Stimulated activated CD4-positive, alpha-beta T cell treated with anti-CD3 and anti-CD28 coated beads, TNF-alpha, amount 100 ng/mL, for 1 hour (primary cell): ENCODE data around the gene SELENOF.
"Not testable (repeated sequence)": the region's sequence is repeated elsewhere in the genome, so short reads cannot be mapped to it uniquely, and the experiment has no call there.

Experiments used
- DNase-seq, 3 donors: peaks; one replicate each; pipeline ENCODE4 v3.0.0-alpha.2; 2020; ENCODE audit warnings: low read depth in 3 of 3, low spot score in 1 of 3

Gene SELENOF

DNA sequence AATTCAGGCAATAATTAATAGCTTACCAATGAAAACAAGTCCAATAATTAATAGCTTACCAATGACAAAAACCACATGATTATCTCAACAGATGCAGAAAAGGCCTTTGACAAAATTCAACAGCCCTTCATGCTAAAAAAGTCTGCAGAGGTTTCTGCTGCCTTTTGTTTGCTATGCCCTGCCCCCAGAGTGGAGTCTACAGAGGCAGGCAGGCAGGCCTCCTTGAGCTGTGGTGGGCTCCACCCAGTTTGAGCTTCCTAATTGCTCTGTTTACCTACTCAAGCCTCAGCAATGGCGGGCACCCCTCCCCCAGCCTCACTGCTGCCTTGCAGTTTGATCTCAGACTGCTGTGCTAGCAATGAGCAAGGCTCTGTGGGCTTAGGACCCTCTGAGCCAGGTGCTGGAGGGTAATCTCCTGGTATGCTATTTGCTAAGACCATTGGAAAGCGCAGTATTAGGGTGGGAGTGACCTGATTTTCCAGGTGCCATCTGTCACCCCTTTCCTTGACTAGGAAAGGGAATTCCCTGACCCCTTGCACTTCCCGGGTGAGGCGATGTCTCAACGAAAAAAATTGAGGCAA, 96.6 kb downstream of the SELENOF start:
- DNase-seq, result not testable (repeated sequence)

- not testable (repeated sequence) for DNase-seq
Observed at GRCh38 chr1:86814118-86814517, 99.8 kb downstream of the SELENOF start.
